HepG2 (cell line): ENCODE data around the gene MOV10L1. TPM values are rescaled to one million over a fixed set of nuclear protein-coding genes. Genes with fewer than 3 reads are reported as not detected.

Experiments used
- ATF7-NPFF ChIP-seq: sonication (generic); formaldehyde crosslinking; IDR thresholded peaks from 2 replicates; pipeline ENCODE4 v1.8.1; 2023; ENCODE audit warnings: mild to moderate bottlenecking, low read depth, missing genetic modification reagents, moderate library complexity
- BORCS8-MEF2B ChIP-seq: sonication (generic); formaldehyde crosslinking; IDR thresholded peaks from 2 replicates; pipeline ENCODE4 v1.8.0; 2022; ENCODE audit warnings: mild to moderate bottlenecking, missing genetic modification reagents
- CENPX ChIP-seq: sonication (generic); formaldehyde crosslinking; IDR thresholded peaks from 2 replicates; pipeline ENCODE4 v1.9.0; 2021; ENCODE audit warnings: mild to moderate bottlenecking, missing genetic modification reagents, moderate library complexity
- HDAC6 ChIP-seq: fragments of 200-600 bp; sonication (generic); IDR thresholded peaks from 2 replicates; pipeline ENCODE4 v1.7.0; 2017; ENCODE audit warnings: mild to moderate bottlenecking, antibody characterized with exemption, low read length, low read depth
- IKZF4 ChIP-seq: sonication (generic); formaldehyde crosslinking; IDR thresholded peaks from 2 replicates; pipeline ENCODE4 v1.5.1; 2020; ENCODE audit warnings: borderline replicate concordance, mild to moderate bottlenecking, low read depth, missing genetic modification reagents; ENCODE audit errors: not compliant biosample characterization
- MAF1 ChIP-seq: sonication (generic); formaldehyde crosslinking; IDR thresholded peaks from 2 replicates; pipeline ENCODE4 v1.5.0; 2020; ENCODE audit warnings: missing genetic modification reagents, borderline replicate concordance
- NBN ChIP-seq: fragments of 450-650 bp; conservative IDR thresholded peaks from 2 replicates; pipeline ENCODE4 v1.6.1; 2017
- TP53 ChIP-seq: sonication (generic); formaldehyde crosslinking; conservative IDR thresholded peaks from 2 replicates; pipeline ENCODE4 v1.4.0; 2020; ENCODE audit warnings: missing genetic modification reagents
- ZKSCAN8 ChIP-seq: IDR thresholded peaks from 2 replicates; pipeline ENCODE4 v1.6.1; 2016; ENCODE audit warnings: borderline replicate concordance, missing genetic modification reagents, missing compliant biosample characterization
- ZNF329 ChIP-seq: sonication (generic); formaldehyde crosslinking; IDR thresholded peaks from 2 replicates; pipeline ENCODE4 v1.9.0; 2021; ENCODE audit warnings: low read depth, mild to moderate bottlenecking, missing genetic modification reagents
- ZNF431 ChIP-seq: sonication (generic); formaldehyde crosslinking; IDR thresholded peaks from 2 replicates; pipeline ENCODE4 v1.9.0; 2022; ENCODE audit warnings: missing genetic modification reagents, low read depth, mild to moderate bottlenecking, borderline replicate concordance
- ZNF562 ChIP-seq: sonication (generic); formaldehyde crosslinking; IDR thresholded peaks from 2 replicates; pipeline ENCODE4 v1.8.0; 2022; ENCODE audit warnings: missing genetic modification reagents, borderline replicate concordance
- ZNF616 ChIP-seq: sonication (generic); formaldehyde crosslinking; IDR thresholded peaks from 2 replicates; pipeline ENCODE4 v1.5.0; 2020; ENCODE audit warnings: low read depth, mild to moderate bottlenecking, missing genetic modification reagents
- polyA plus RNA-seq, 8 experiments: library from polyadenylated mRNA; depleted of rRNA in 3 of 8; stranded (reverse) in 7 of 8; unstranded in 1 of 8; fragments of >200 nt; fragmentation: Illumina TruSeq in 4 of 8; extraction: Trizol in 4 of 8; gene quantifications; 2 replicates each; pipeline versions ENCODE4 v1.2.1 to v1.2.3, GENCODE V29; 2011 to 2016; ENCODE audit warnings: low read depth in 4 of 8, missing spikeins in 1 of 8, mixed read lengths in 1 of 8; ENCODE audit not compliant: insufficient read depth in 1 of 8
- total RNA-seq, 5 experiments: library from RNA; depleted of rRNA; stranded (reverse); fragments of >200 nt; fragmentation: Illumina TruSeq; extraction: Trizol; gene quantifications; 2 replicates each; pipeline ENCODE4 v1.2.3, GENCODE V29; 2016; ENCODE audit warnings: low read depth in 1 of 5
- TF ChIP-seq, protein P1 (sequence below), 2 experiments: sonication (generic) in 1 of 2; formaldehyde crosslinking in 1 of 2; IDR thresholded peaks; 2 replicates each; pipeline versions ENCODE4 v1.5.1 to v1.6.1; 2011 to 2020; ENCODE audit warnings: borderline replicate concordance in 1 of 2, low read depth in 1 of 2, low read length in 1 of 2, mild to moderate bottlenecking in 1 of 2, missing genetic modification reagents in 1 of 2, moderate library complexity in 1 of 2
- TF ChIP-seq, protein P2 (sequence below), 2 experiments: fragments of 450-650 bp in 1 of 2; sonication (generic) in 1 of 2; formaldehyde crosslinking; IDR thresholded peaks; 2 replicates each; pipeline versions ENCODE4 v1.5.0 to v1.8.0; 2020 to 2022; ENCODE audit warnings: mild to moderate bottlenecking in 1 of 2, missing genetic modification reagents in 1 of 2
- TF ChIP-seq, protein P3 (sequence below): sonication (generic); formaldehyde crosslinking; IDR thresholded peaks from 2 replicates; pipeline ENCODE4 v1.5.0; 2020; ENCODE audit warnings: missing genetic modification reagents, mild to moderate bottlenecking, borderline replicate concordance
- TF ChIP-seq, protein P4 (sequence below): sonication (generic); IDR thresholded peaks from 2 replicates; pipeline ENCODE4 v1.6.1; 2016; ENCODE audit warnings: low read depth, borderline replicate concordance
- TF ChIP-seq, protein P5 (sequence below): sonication (generic); formaldehyde crosslinking; IDR thresholded peaks from 2 replicates; pipeline ENCODE4 v1.8.1; 2023; ENCODE audit warnings: missing genetic modification reagents, inconsistent platforms, borderline replicate concordance
- TF ChIP-seq, protein P6 (sequence below): sonication (generic); formaldehyde crosslinking; IDR thresholded peaks from 2 replicates; pipeline ENCODE4 v1.8.0; 2022; ENCODE audit warnings: mild to moderate bottlenecking, missing genetic modification reagents, borderline replicate concordance

MOV10L1 gene
- total and polyA plus RNA-seq, 2 of the 13 experiments (the other 11 are each of a cell fraction or from before 2014, with no cell fraction given): 0.11 to 0.12 TPM

DNA sequence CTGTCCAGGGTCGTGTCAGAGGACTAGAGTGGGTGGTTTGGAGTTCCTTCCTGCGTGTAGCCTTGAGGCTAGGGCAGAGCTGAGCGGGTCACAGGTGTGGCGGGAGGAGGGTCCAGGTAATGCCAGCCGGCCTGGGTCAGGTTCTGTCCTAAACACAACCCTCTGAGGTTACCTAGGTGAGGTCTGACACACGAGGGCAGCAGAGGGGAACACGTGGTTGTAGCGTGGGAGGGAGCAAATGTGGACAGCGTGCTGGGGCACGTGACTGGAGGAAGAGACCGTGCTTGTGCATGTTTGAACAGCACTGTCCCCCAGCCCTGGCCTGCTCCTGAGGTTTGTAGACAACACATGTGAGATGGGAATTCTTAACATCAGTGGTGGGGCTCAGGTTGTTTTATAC lies 13.1 kb downstream of the MOV10L1 start (continued):
- TF ChIP-seq ZNF616 (peak; percentile 85), ZKSCAN8 (CRISPR knock-in tag) (no peak), ZNF329 (CRISPR knock-in tag) (peak; percentile 80; the same call in 1 of the 2 replicates), ZNF562 (CRISPR knock-in tag) (peak; percentile 58; the same call in 1 of the 2 replicates), MAF1 (no peak), TP53 (CRISPR knock-in tag) (no peak), HDAC6 (no peak), IKZF4 (CRISPR knock-in tag) (peak; percentile 42), ZNF431 (CRISPR knock-in tag) (no peak), CENPX (CRISPR knock-in tag) (no peak), ATF7-NPFF (peak; percentile 70), NBN (no peak), BORCS8-MEF2B (CRISPR knock-in tag) (peak; percentile 89)
- TF ChIP-seq, protein P1, sequence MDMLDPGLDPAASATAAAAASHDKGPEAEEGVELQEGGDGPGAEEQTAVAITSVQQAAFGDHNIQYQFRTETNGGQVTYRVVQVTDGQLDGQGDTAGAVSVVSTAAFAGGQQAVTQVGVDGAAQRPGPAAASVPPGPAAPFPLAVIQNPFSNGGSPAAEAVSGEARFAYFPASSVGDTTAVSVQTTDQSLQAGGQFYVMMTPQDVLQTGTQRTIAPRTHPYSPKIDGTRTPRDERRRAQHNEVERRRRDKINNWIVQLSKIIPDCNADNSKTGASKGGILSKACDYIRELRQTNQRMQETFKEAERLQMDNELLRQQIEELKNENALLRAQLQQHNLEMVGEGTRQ (IDR thresholded peaks at IDR 0.05; ENCODE audit: low read depth, low read length): peak; percentile 93
- TF ChIP-seq, protein P1 (CRISPR knock-in tag; IDR thresholded peaks at IDR 0.05; ENCODE audit: borderline replicate concordance): peak; percentile 93; the same call in 1 of the 2 replicates
- TF ChIP-seq, protein P2, sequence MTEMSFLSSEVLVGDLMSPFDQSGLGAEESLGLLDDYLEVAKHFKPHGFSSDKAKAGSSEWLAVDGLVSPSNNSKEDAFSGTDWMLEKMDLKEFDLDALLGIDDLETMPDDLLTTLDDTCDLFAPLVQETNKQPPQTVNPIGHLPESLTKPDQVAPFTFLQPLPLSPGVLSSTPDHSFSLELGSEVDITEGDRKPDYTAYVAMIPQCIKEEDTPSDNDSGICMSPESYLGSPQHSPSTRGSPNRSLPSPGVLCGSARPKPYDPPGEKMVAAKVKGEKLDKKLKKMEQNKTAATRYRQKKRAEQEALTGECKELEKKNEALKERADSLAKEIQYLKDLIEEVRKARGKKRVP (CRISPR knock-in tag; IDR thresholded peaks at IDR 0.05): peak in 1 of 2 experiments; percentile 70; a peak in 1 of 4 replicates
- TF ChIP-seq, protein P3, sequence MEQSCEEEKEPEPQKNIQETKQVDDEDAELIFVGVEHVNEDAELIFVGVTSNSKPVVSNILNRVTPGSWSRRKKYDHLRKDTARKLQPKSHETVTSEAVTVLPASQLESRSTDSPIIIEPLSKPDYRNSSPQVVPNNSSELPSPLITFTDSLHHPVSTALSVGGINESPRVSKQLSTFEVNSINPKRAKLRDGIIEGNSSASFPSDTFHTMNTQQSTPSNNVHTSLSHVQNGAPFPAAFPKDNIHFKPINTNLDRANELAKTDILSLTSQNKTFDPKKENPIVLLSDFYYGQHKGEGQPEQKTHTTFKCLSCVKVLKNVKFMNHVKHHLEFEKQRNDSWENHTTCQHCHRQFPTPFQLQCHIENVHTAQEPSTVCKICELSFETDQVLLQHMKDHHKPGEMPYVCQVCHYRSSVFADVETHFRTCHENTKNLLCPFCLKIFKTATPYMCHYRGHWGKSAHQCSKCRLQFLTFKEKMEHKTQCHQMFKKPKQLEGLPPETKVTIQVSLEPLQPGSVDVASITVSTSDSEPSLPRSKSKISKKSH (CRISPR knock-in tag): peak; percentile 93; the same call in 1 of the 2 replicates
- TF ChIP-seq, protein P4, sequence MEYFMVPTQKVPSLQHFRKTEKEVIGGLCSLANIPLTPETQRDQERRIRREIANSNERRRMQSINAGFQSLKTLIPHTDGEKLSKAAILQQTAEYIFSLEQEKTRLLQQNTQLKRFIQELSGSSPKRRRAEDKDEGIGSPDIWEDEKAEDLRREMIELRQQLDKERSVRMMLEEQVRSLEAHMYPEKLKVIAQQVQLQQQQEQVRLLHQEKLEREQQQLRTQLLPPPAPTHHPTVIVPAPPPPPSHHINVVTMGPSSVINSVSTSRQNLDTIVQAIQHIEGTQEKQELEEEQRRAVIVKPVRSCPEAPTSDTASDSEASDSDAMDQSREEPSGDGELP: no peak
- TF ChIP-seq, protein P5, sequence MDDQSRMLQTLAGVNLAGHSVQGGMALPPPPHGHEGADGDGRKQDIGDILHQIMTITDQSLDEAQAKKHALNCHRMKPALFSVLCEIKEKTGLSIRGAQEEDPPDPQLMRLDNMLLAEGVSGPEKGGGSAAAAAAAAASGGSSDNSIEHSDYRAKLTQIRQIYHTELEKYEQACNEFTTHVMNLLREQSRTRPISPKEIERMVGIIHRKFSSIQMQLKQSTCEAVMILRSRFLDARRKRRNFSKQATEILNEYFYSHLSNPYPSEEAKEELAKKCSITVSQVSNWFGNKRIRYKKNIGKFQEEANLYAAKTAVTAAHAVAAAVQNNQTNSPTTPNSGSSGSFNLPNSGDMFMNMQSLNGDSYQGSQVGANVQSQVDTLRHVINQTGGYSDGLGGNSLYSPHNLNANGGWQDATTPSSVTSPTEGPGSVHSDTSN: no peak
- TF ChIP-seq, protein P6, sequence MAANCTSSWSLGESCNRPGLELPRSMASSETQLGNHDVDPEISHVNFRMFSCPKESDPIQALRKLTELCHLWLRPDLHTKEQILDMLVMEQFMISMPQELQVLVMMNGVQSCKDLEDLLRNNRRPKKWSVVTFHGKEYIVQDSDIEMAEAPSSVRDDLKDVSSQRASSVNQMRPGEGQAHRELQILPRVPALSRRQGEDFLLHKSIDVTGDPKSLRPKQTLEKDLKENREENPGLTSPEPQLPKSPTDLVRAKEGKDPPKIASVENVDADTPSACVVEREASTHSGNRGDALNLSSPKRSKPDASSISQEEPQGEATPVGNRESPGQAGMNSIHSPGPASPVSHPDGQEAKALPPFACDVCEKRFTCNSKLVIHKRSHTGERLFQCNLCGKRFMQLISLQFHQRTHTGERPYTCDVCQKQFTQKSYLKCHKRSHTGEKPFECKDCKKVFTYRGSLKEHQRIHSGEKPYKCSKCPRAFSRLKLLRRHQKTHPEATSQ (CRISPR knock-in tag): no peak
